HG03575 (cell line): Measurements from ENCODE around the gene CLSTN1.

Experiments used
- ATAC-seq: cut with Tn5 transposase; IDR thresholded peaks from one replicate; pipeline ENCODE4 v1.9.1; 2021; ENCODE audit not compliant: unreplicated experiment, insufficient number of reproducible peaks, low FRiP score; ENCODE audit errors: extremely low read depth

The CLSTN1 gene

GRCh38 chr1:9835404-9835757 lies 11.6 kb upstream of the CLSTN1 start:
- no peak for ATAC-seq

- no peak for ATAC-seq
Observed at GRCh38 chr1:9833632-9834031, 9.9 kb upstream of the CLSTN1 start.

- ATAC-seq: no peak
Observed at GRCh38 chr1:9827558-9828185, 3.9 kb upstream of the CLSTN1 start.

- ATAC-seq: no peak
Observed at GRCh38 chr1:9826616-9827015, 2.9 kb upstream of the CLSTN1 start.

GRCh38 chr1:9826087-9826486 lies 2.3 kb upstream of the CLSTN1 start:
- ATAC-seq: no peak

- no peak for ATAC-seq
Observed at GRCh38 chr1:9825093-9826074, 1.6 kb upstream of the CLSTN1 start.

GRCh38 chr1:9824702-9825089 lies 931 bp upstream of the CLSTN1 start:
- no peak for ATAC-seq

GRCh38 chr1:9823693-9823942 lies 147 bp downstream of the CLSTN1 start:
- ATAC-seq: no peak

GRCh38 chr1:9822897-9823692 lies 670 bp downstream of the CLSTN1 start:
- no peak for ATAC-seq

GRCh38 chr1:9822490-9822889 lies 1.3 kb downstream of the CLSTN1 start:
- ATAC-seq: no peak

GRCh38 chr1:9821710-9822109 lies 2.1 kb downstream of the CLSTN1 start:
- ATAC-seq: no peak

- no peak for ATAC-seq
Observed at GRCh38 chr1:9820521-9820920, 3.2 kb downstream of the CLSTN1 start.

GRCh38 chr1:9817734-9818133 lies 6.0 kb downstream of the CLSTN1 start:
- no peak for ATAC-seq

- ATAC-seq: no peak
Observed at GRCh38 chr1:9816199-9816598, 7.6 kb downstream of the CLSTN1 start.

GRCh38 chr1:9815150-9815549 lies 8.6 kb downstream of the CLSTN1 start:
- no peak for ATAC-seq

GRCh38 chr1:9814619-9815018 lies 9.1 kb downstream of the CLSTN1 start:
- ATAC-seq: no peak

- ATAC-seq: no peak
Observed at GRCh38 chr1:9811239-9811966, 12.4 kb downstream of the CLSTN1 start.

GRCh38 chr1:9809100-9809510 lies 14.7 kb downstream of the CLSTN1 start:
- ATAC-seq: no peak

GRCh38 chr1:9808459-9808858 lies 15.3 kb downstream of the CLSTN1 start:
- ATAC-seq: no peak
